Fibroblast of villous mesenchyme (primary cell): ENCODE results near the gene PIP5K1B. TPM values are rescaled to one million over a fixed set of nuclear protein-coding genes. Genes with fewer than 3 reads are reported as not detected.

Experiments
- DNase-seq: peaks from one replicate; pipeline ENCODE4 v3.0.0-alpha.2; 2010; ENCODE audit warnings: low read depth
- H3K4me3 ChIP-seq: 2 replicates; pipeline ENCODE4 v1.5.1; 2011; ENCODE audit warnings: low read depth, mild to moderate bottlenecking, low read length
- total RNA-seq: library from RNA; depleted of rRNA; stranded (reverse); fragments of >200 nt; gene quantifications from 2 replicates; pipeline ENCODE4 v1.2.3, GENCODE V29; 2012
- TF ChIP-seq, protein P1 (sequence below): IDR thresholded peaks from 2 replicates; pipeline ENCODE4 v1.5.1; 2012; ENCODE audit warnings: low read depth, mild to moderate bottlenecking, low read length; ENCODE audit not compliant: insufficient read depth

The PIP5K1B gene
- total RNA-seq, 1 donor = under 0.01 TPM

DNA sequence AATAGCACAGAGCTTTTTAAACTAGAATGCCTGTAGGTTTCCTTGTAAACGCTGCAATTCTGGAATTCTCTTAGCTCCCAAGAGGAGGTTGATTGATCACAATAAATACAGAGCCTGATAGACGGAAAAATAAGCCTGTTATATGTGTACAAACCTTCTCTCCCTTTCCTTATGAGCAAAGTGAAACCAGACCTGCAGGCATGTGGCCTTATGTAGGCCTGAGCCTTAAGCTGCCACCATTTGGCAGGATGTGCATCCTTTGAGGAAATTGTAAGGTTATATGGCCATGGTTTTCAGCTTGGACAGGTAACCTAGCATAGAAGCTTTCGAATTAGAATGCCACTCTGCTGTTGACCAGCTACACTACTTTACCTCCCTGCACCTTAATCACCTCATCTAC lies 259.7 kb downstream of the PIP5K1B start:
- no peak for DNase-seq
- TF ChIP-seq, protein P1, sequence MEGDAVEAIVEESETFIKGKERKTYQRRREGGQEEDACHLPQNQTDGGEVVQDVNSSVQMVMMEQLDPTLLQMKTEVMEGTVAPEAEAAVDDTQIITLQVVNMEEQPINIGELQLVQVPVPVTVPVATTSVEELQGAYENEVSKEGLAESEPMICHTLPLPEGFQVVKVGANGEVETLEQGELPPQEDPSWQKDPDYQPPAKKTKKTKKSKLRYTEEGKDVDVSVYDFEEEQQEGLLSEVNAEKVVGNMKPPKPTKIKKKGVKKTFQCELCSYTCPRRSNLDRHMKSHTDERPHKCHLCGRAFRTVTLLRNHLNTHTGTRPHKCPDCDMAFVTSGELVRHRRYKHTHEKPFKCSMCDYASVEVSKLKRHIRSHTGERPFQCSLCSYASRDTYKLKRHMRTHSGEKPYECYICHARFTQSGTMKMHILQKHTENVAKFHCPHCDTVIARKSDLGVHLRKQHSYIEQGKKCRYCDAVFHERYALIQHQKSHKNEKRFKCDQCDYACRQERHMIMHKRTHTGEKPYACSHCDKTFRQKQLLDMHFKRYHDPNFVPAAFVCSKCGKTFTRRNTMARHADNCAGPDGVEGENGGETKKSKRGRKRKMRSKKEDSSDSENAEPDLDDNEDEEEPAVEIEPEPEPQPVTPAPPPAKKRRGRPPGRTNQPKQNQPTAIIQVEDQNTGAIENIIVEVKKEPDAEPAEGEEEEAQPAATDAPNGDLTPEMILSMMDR = no peak
- no peak overlapping the region for H3K4me3 ChIP-seq

DNA sequence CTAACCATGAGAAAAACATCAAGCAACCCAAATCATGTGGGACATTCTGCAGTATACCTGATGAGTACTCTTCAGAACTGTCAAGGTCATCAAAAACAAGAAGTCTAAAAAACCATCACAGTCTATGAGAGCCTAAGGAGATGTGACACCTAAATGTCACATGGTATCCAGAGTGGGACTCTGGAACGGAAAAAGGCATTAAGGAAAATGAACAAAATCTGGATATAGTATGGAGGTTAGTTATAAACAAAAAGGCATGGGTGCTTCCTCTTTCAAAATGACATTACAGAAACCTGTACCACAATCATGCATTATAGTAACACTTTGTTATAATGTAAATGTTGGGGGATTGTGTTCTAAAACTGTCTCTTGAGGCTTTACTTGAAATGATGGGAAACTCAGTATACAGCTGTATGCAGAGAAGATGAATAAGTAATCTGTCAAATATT lies 261.5 kb downstream of the PIP5K1B start:
- no peak overlapping the region for H3K4me3 ChIP-seq
- TF ChIP-seq, protein P1 = no peak
- no peak for DNase-seq

DNA sequence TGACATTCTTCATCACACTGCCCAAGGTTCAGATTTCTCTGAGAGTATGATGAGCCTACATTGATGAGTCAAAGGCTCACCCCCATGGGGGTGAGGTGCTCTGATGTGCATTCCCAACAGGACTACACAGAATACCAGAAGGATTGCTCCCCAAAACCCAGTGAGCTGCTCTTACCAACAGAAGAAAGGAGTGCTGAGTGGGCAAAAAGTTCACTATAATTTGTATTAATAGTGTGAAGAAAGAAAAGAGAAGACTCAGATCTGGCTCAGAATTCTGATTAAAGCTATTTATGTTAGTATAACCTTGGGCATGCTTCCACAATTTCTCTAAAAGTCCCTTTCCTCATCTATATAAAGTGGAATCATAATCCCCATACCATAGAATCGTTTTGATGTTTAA lies 262.8 kb downstream of the PIP5K1B start:
- H3K4me3 ChIP-seq = no peak overlapping the region
- TF ChIP-seq, protein P1 = no peak
- no peak for DNase-seq

DNA sequence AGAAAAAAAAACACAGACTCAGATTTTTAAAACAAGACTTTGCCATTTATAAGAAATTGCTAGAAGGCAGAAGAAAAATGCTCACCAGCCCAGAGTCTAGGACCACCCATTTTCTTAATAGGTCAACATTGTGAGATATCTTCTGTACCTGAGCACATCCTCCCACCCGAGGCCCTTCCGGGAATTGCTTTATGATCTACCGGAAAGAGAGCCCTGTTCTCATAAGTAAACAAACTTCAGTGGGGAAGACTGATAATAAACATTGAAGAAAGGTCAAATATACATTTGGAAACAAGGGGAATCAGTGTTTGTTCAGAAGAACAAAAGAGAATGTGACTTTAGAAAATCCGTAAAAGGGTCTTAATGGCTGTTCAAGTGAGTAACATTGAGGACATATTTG lies 264.5 kb downstream of the PIP5K1B start:
- TF ChIP-seq, protein P1 = no peak

DNA sequence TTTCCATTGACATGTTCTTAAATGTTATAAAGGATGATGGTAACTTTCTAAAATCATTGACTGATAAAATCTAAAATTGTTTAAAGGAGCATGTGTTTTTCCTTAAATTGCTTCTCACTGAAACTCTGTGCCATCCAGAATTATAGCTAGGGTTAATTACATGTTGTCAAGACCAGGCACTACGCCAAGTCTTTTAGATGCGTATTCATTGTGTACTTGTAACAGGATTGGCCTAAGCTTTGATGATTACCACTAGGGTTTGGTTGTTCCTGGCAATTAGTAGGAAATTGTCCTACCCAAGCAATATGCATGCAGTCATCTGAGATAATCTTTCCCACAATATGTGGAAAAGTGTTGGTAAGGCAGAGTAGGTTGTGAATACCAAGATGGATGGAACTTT lies 265.1 kb downstream of the PIP5K1B start:
- H3K4me3 ChIP-seq = no peak overlapping the region
- no peak for DNase-seq

More for the DNA sequence above, 264.5 kb downstream of the PIP5K1B start:
- no peak overlapping the region for H3K4me3 ChIP-seq
- no peak for DNase-seq

DNA sequence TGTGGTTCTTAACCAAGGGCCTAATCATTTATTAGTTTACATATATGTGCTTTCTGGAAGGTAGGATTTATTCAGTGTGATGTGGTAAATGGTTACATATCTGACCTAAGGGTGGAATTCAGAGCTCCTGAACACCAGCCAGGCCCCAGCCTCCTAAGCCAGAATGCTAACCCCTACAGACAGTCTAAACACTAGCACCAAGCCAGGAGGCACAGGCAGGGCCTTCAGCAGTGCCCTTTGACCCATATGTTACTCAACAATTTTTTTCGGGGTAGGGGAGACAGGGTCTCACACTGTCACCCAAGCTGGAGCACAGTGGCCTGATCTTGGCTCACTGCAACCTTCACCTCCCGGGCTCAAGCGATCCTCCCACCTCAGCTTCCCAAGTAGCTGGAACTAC lies 268.6 kb downstream of the PIP5K1B start:
- no peak for DNase-seq
- no peak overlapping the region for H3K4me3 ChIP-seq
- TF ChIP-seq, protein P1 = no peak

More for the DNA sequence above, 265.1 kb downstream of the PIP5K1B start:
- TF ChIP-seq, protein P1 = no peak

DNA sequence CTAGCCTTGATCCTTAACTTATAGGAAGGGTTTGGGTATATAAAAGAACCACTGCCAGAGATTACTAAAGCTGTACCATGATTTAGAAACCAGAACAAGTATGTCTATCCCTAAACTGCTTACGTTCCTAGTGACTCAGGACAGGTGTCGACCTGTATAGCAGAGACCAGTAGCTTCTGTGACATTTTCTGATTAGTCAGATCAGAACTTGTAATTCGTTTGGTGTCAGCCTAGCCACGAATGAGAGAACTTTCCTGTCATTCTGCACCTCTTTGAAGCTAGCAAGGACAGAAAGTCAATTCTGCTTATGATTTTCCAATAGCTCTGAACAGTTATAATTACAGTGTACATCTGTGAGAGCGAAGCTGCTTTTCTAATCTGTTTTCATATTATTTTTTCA lies 269.4 kb downstream of the PIP5K1B start:
- DNase-seq = no peak
- TF ChIP-seq, protein P1 = no peak
- no peak overlapping the region for H3K4me3 ChIP-seq
